Endodermal cell (in vitro differentiated cells): ENCODE data around the gene MFAP3L. TPM values are rescaled to one million over a fixed set of nuclear protein-coding genes. Genes with fewer than 3 reads are reported as not detected.

Experiments
- DNase-seq: peaks from one replicate; pipeline ENCODE4 v3.0.0-alpha.2; 2017
- H3K27ac ChIP-seq: 2 replicates; pipeline ENCODE4 v1.5.1; 2013; ENCODE audit warnings: mild to moderate bottlenecking, low read depth, low read length, moderate library complexity
- H3K27me3 ChIP-seq: 2 replicates; pipeline ENCODE4 v1.6.1; 2013; ENCODE audit warnings: mild to moderate bottlenecking, low read length, moderate library complexity; ENCODE audit not compliant: insufficient read depth, control insufficient read depth, poor library complexity, severe bottlenecking
- H3K36me3 ChIP-seq: 2 replicates; pipeline ENCODE4 v1.7.0; 2013; ENCODE audit warnings: mild to moderate bottlenecking, low read length, moderate library complexity; ENCODE audit not compliant: control insufficient read depth, insufficient read depth
- H3K4me1 ChIP-seq: one replicate; pipeline ENCODE4 v1.7.0; 2013; ENCODE audit warnings: low read length; ENCODE audit not compliant: control insufficient read depth, insufficient read depth
- H3K4me3 ChIP-seq: 2 replicates; pipeline ENCODE4 v1.5.1; 2013; ENCODE audit warnings: mild to moderate bottlenecking, low read length, moderate library complexity
- H3K9ac ChIP-seq: 2 replicates; pipeline ENCODE4 v1.6.1; 2013; ENCODE audit warnings: mild to moderate bottlenecking, low read length, moderate library complexity; ENCODE audit not compliant: poor library complexity, severe bottlenecking; ENCODE audit errors: extremely low read depth
- H3K9me3 ChIP-seq: 2 replicates; pipeline ENCODE4 v1.6.1; 2013; ENCODE audit warnings: mild to moderate bottlenecking, low read length, moderate library complexity; ENCODE audit not compliant: control insufficient read depth
- H3K27ac Mint-ChIP-seq: 2 replicates; pipeline ENCODE4 v1.8.0; 2020; ENCODE audit warnings: mixed read lengths
- H3K27me3 Mint-ChIP-seq: 2 replicates; pipeline ENCODE4 v1.8.0; 2021; ENCODE audit warnings: mild to moderate bottlenecking, mixed read lengths; ENCODE audit not compliant: insufficient read depth
- H3K36me3 Mint-ChIP-seq: 2 replicates; pipeline ENCODE4 v1.8.0; 2020; ENCODE audit warnings: low read depth, mixed read lengths
- H3K4me1 Mint-ChIP-seq: 2 replicates; pipeline ENCODE4 v1.8.0; 2020; ENCODE audit warnings: mixed read lengths
- H3K4me3 Mint-ChIP-seq: 2 replicates; pipeline ENCODE4 v1.8.0; 2020; ENCODE audit warnings: mild to moderate bottlenecking, moderate library complexity, mixed read lengths
- H3K9me3 Mint-ChIP-seq: 2 replicates; pipeline ENCODE4 v1.8.0; 2020; ENCODE audit warnings: mild to moderate bottlenecking, mixed read lengths
- WGBS, 2 experiments: methylation state at CpG; one replicate each; pipeline versions ENCODE4 v1.1.5 to v1.1.7; 2013; ENCODE audit warnings: missing lambda C conversion rate in 2 of 2, mixed read lengths in 1 of 2; ENCODE audit not compliant: insufficient coverage in 1 of 2, insufficient read length in 1 of 2; 5-methylcytosine and 5-hydroxymethylcytosine counted together
- total RNA-seq, 2 donors: library from RNA; stranded (reverse); fragmentation: NEBNext Ultra II Directional in 1 of 2; extraction: Animal tissue kit (Norgen Biotek cat#: 25700) in 1 of 2; gene quantifications; 2 replicates in 1 of 2; 3 replicates in 1 of 2; pipeline ENCODE4 v1.2.1, GENCODE V29; 2021
- TF ChIP-seq, protein P1 (sequence below): fragments of 200-600 bp; sonication (generic); conservative IDR thresholded peaks from 2 replicates; pipeline ENCODE4 v1.5.0; 2021; ENCODE audit warnings: antibody characterized with exemption, mild to moderate bottlenecking

The MFAP3L gene
- total RNA-seq, 2 donors from 2014 or later = 19.6 to 25.3 TPM

DNA sequence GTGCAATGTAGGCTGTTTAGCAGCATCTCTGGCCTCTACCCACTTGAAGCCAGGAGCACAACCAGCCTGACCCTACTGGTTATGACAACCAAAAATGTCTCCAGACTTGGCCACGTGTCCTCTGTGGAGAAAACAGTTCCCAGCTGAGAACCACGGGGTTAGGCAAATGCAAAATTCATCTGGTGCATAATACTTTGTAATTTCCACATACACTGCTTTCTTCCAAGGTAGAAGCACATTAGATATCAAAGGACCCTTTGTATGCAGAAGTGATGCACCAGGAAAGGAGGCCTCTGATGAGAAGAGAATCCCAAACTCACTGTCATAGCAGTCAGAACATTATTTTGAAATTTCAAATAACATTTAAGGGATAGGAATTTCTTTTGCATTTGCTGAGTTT lies 26.3 kb downstream of the MFAP3L start:
- WGBS, 2 experiments = 67 to 94% methylated on average over 1 to 2 of the region's 2 CpGs
- no peaks in the 10 kb centered on the region for H3K9me3 Mint-ChIP-seq
- peaks cover 52% of the 10 kb centered on the region for H3K4me1 Mint-ChIP-seq

DNA sequence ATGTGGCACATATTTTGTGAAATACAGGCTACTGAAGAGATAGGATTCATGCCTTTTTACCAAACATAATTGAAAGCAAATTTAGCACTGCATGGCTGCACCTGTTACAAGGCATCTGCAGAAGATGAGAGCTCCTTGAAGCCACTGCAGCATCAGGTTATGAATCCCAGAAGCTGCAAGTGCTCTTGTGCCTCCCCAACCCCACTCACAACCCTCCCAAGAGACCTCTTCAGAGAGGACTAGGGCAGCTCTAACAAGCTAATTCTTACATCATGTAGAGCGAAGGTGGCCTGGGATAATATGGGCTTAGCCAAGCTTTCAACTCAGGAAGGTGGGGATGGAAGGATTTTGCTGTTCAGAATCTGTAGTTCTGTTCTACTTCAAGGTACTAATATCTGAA lies 27.2 kb downstream of the MFAP3L start:
- H3K36me3 Mint-ChIP-seq = no peaks in the 10 kb centered on the region

More for the DNA sequence above, 26.3 kb downstream of the MFAP3L start:
- no peaks in the 10 kb centered on the region for H3K36me3 ChIP-seq
- H3K4me3 ChIP-seq = no peak overlapping the region
- no peak overlapping the region for H3K9ac ChIP-seq
- no peak overlapping the region for H3K27ac ChIP-seq
- Mint-ChIP-seq H3K27ac (no peak overlapping the region), H3K36me3 (no peaks in the 10 kb centered on the region), H3K4me3 (no peak overlapping the region), H3K27me3 (no peaks in the 10 kb centered on the region)
- DNase-seq = no peak
- TF ChIP-seq, protein P1, sequence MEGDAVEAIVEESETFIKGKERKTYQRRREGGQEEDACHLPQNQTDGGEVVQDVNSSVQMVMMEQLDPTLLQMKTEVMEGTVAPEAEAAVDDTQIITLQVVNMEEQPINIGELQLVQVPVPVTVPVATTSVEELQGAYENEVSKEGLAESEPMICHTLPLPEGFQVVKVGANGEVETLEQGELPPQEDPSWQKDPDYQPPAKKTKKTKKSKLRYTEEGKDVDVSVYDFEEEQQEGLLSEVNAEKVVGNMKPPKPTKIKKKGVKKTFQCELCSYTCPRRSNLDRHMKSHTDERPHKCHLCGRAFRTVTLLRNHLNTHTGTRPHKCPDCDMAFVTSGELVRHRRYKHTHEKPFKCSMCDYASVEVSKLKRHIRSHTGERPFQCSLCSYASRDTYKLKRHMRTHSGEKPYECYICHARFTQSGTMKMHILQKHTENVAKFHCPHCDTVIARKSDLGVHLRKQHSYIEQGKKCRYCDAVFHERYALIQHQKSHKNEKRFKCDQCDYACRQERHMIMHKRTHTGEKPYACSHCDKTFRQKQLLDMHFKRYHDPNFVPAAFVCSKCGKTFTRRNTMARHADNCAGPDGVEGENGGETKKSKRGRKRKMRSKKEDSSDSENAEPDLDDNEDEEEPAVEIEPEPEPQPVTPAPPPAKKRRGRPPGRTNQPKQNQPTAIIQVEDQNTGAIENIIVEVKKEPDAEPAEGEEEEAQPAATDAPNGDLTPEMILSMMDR = no peak
- no peaks in the 10 kb centered on the region for H3K9me3 ChIP-seq
- H3K4me1 ChIP-seq = peaks cover 17% of the 10 kb centered on the region
- no peaks in the 10 kb centered on the region for H3K27me3 ChIP-seq

DNA sequence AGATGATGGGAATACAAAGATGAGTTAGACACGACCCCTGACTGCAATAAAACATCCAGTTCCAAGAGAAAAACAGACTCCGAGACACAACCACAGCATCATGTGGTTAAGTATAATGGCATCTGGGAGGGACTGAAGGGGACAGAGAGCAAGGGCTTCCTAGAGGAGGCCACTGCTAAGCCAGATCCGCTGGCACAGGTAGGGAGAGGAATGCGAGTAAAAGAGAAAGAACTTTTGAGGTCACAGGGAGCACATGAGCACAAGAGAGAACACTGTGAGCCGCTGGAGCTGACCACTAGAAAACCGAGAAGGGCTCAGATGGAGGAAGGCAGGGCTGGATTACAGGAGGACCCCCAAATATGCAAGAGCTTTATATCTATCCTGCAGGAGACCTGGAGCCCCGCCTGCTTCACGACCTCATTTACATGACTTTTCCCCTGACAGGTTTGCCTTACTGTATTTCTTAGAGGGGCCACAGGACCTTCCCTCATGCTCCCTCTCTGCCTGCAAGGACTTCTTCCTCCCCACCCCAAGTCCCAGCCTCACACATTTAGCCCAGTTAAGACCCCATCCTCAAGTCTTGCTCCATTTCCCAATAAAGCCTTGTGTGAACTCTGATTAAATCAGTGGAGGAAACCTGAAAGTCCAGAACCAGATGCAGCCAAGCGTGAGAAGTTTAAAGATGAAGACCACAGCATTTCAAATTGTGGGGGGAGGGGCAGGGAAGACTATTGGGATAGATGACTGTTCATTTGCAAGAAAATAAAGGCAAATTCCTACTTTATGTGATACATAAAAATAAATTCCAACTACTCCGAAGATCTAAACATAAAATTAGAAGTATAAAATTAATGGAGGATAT lies 29.6 kb downstream of the MFAP3L start:
- no peak overlapping the region for H3K9ac ChIP-seq
- no peaks in the 10 kb centered on the region for H3K27me3 ChIP-seq
- no peak overlapping the region for H3K27ac Mint-ChIP-seq
- H3K4me3 Mint-ChIP-seq = no peak overlapping the region
- H3K36me3 ChIP-seq = no peaks in the 10 kb centered on the region
- TF ChIP-seq, protein P1 = no peak
- H3K4me1 ChIP-seq = peaks cover 6% of the 10 kb centered on the region
- no peak overlapping the region for H3K4me3 ChIP-seq
- H3K9me3 Mint-ChIP-seq = no peaks in the 10 kb centered on the region
- no peak for DNase-seq
- peaks cover 37% of the 10 kb centered on the region for H3K4me1 Mint-ChIP-seq
- no peaks in the 10 kb centered on the region for H3K27me3 Mint-ChIP-seq
- H3K9me3 ChIP-seq = no peaks in the 10 kb centered on the region
- H3K36me3 Mint-ChIP-seq = peaks cover 8% of the 10 kb centered on the region
- WGBS, 2 experiments = 76 to 89% methylated on average over 4 to 9 of the region's 10 CpGs
- no peak overlapping the region for H3K27ac ChIP-seq

More for the DNA sequence above, 27.2 kb downstream of the MFAP3L start:
- TF ChIP-seq, protein P1 = no peak
- no peak for DNase-seq
- Mint-ChIP-seq H3K9me3 (no peaks in the 10 kb centered on the region), H3K27me3 (no peaks in the 10 kb centered on the region), H3K4me1 (peaks cover 43% of the 10 kb centered on the region), H3K4me3 (no peak overlapping the region), H3K27ac (no peak overlapping the region)
- Histone ChIP-seq H3K27ac (no peak overlapping the region), H3K9me3 (no peaks in the 10 kb centered on the region), H3K27me3 (no peaks in the 10 kb centered on the region), H3K4me3 (no peak overlapping the region), H3K36me3 (no peaks in the 10 kb centered on the region), H3K4me1 (peaks cover 12% of the 10 kb centered on the region), H3K9ac (no peak overlapping the region)
- 83 to 88% methylated on average over 1 of the region's 1 CpG for WGBS, 2 experiments
